HG02610 (cell line): ENCODE results near the gene XAB2.
"Not testable (repeated sequence)": the region's sequence is repeated elsewhere in the genome, so short reads cannot be mapped to it uniquely, and the experiment has no call there.

Experiments used
- ATAC-seq: cut with Tn5 transposase; IDR thresholded peaks from one replicate; pipeline ENCODE4 v1.9.1; 2021; ENCODE audit warnings: mild to moderate bottlenecking, moderate library complexity; ENCODE audit not compliant: unreplicated experiment

XAB2 gene

DNA sequence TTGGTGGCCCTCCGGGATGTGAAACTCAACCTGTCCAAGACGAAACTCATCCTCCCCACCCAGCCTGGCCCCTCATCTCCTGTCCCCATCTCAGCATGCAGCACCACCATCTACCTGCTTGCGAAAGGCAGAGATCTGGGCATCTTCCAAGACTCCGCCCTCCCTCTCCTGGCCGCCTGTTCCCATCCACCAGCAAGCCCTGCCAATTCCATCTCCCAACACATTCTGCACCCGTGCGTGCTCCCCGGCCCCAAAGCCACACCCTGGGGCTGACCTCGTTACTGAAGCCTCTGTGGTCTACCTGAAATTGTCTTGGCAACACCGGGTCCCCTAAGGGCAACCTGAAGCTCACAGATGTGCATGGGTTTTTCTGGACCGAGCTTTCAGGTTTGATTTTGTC, 46.9 kb downstream of the XAB2 start:
- ATAC-seq: no peak

GRCh38 chr19:7579182-7579581, 50.2 kb downstream of the XAB2 start:
- ATAC-seq: no peak

DNA sequence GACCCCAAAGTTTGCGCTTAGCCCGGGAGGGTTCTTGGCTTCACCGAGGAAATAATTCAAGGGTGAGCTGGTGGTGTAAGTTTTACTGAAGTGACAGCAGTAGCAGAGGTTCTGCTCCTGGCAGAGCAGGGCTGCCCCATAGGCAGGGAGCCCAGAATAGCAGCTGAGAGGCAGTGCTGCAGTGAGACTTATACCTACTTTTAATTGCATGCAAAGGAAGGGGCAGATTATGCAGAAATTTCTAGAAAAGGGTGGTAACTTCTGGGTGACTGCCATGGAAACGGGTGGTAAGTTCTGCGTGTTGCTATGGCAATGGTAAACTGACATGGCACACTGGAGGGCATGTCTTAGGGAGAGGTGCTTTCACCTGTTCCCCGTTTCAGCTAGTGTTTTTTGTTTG, 51.2 kb downstream of the XAB2 start:
- no peak for ATAC-seq

DNA sequence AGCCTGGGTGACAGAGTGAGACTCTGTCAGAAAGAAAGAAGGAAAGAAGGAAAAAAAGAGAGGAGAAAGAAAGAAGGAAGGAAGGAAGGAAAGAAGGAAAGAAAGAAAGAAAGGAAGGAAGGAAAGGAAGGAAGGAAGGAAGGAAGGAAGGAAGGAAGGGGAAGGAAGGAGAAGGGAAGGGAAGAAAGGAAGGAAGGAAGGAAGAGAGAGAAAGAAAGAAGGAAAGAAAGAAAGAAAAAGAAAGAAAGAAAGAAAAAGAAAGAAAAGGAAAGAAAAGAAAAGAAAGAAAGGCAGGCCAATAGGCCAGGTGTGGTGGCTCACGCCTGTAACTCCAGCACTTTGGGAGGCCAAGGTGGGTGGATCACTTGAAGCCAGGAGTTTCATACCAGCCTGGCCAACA, 51.9 kb downstream of the XAB2 start:
- ATAC-seq: not testable (repeated sequence)

DNA sequence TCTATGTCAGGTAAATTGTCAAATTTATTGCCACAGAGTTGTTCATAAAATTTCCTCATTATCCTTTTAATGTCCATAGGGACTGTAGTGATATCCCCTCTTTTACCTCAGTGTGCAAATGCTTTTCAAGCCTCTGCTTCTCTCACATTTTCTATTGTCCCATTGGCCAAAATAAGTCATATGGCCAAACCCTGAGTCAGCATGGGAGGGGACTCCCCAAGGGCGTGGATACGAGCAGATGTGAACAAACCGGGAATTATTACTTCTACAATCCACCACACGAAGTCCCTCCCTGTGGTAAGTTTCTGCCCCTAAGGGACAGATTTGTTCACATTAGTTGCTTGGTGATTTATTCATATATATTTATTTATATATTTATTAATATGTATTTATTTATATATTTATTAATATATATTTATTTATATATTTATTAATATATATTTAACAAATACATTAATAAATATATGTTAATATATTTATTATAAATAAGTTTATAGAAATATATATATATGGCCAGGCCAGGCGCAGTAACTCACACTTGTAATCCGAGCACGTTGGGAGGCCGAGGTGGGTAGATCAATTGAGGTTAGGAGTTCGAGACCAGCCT, 53.8 kb downstream of the XAB2 start:
- no peak for ATAC-seq

- no peak for ATAC-seq
Observed at GRCh38 chr19:7570761-7571160, 58.6 kb downstream of the XAB2 start.
